ENCODE results near the gene PTPRN2. TPM values are rescaled to one million over a fixed set of nuclear protein-coding genes. Genes with fewer than 3 reads are reported as not detected.

Gene PTPRN2
- total and polyA plus RNA-seq, 2 of the 8 experiments (the other 6 are each of a cell fraction or from before 2014, with no cell fraction given), result 2.6 to 4.5 TPM

DNA sequence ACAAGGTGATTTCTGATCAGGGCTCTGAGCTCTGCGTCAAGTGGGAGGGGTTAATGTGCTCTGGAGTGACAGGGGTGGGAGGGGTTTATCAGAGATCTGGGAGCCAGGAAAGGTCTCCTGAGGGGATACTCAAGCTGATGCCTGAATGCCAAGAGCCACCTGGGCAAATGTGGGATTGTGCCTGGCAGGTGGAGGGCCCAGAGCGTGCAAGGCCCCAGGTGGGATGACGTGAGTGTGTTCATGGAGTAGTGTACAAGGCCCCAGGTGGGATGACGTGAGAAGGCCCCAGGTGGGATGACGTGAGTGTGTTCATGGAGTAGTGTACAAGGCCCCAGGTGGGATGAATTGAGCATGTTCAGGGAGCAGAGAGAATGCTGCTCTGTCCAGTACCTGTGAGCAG, 610.3 kb downstream of the PTPRN2 start:
- H4K8ac ChIP-seq (ENCODE audit: extremely low read depth, insufficient read depth, low read length), result no peak overlapping the region
- no peak for TF ChIP-seq NANOG (IDR thresholded peaks at IDR 0.05; ENCODE audit: insufficient read depth, low read depth, low read length, poor library complexity, severe bottlenecking)
- TF ChIP-seq, protein P1, sequence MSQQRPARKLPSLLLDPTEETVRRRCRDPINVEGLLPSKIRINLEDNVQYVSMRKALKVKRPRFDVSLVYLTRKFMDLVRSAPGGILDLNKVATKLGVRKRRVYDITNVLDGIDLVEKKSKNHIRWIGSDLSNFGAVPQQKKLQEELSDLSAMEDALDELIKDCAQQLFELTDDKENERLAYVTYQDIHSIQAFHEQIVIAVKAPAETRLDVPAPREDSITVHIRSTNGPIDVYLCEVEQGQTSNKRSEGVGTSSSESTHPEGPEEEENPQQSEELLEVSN (IDR thresholded peaks at IDR 0.05), result no peak
- no peak for TF ChIP-seq HDAC2 (IDR thresholded peaks at IDR 0.05; ENCODE audit: borderline replicate concordance in 1 of 2, low read depth in 2 of 2, low read length in 2 of 2)
- no peak for TF ChIP-seq TAF1 (IDR thresholded peaks at IDR 0.05; ENCODE audit: low read depth, low read length)
- no peak for TF ChIP-seq EP300 (IDR thresholded peaks at IDR 0.05; ENCODE audit: borderline replicate concordance in 1 of 2, low read depth in 2 of 2, low read length in 2 of 2)
- TF ChIP-seq SIRT6 (IDR thresholded peaks at IDR 0.05; ENCODE audit: low read length), result no peak
- no peak for TF ChIP-seq NRF1 (IDR thresholded peaks at IDR 0.05; ENCODE audit: low read depth, low read length)
- TF ChIP-seq GTF2F1 (IDR thresholded peaks at IDR 0.05; ENCODE audit: borderline replicate concordance, low read depth, low read length), result no peak
- H3K36me3 ChIP-seq (ENCODE audit: control insufficient read depth in 2 of 4, insufficient read depth in 4 of 4, low read length in 3 of 4), result no peaks in the 10 kb centered on the region
- H3K4me3 ChIP-seq (ENCODE audit: extremely low read depth in 1 of 4, insufficient read depth in 2 of 4, low read depth in 3 of 4, low read length in 4 of 4), result no peak overlapping the region
- no peak overlapping the region for H2BK120ac ChIP-seq (replicated peaks; ENCODE audit: low read depth, low read length)
- H2BK20ac ChIP-seq (ENCODE audit: low read length), result no peak overlapping the region
- FAIRE-seq, result no peak
- H3K79me1 ChIP-seq (ENCODE audit: low read depth, low read length), result no peaks in the 10 kb centered on the region
- ChIA-PET POLR2A (ENCODE audit: partially characterized antibody) (no interaction called here), CTCF (ENCODE audit: partially characterized antibody) (interaction anchor here (0.7 to 2.0 kb wide), 6 partner anchors 10 to 68 kb away, joined by 3 to 6 read pairs (median 4); no protein-coding TSS in a partner anchor)
- H4K91ac ChIP-seq (replicated peaks; ENCODE audit: insufficient read length, low read length), result no peak overlapping the region
- no peak overlapping the region for H3K56ac ChIP-seq (replicated peaks; ENCODE audit: insufficient read length, low read depth, low read length)
- no peak overlapping the region for H3K9ac ChIP-seq (replicated peaks in 1 of 4; ENCODE audit: extremely low read depth in 1 of 4, low read depth in 3 of 4, low read length in 3 of 4)
- H2BK5ac ChIP-seq (ENCODE audit: low read depth, low read length), result no peak overlapping the region
- H3K18ac ChIP-seq (ENCODE audit: extremely low read depth, low read length), result no peak overlapping the region
- H2AFZ ChIP-seq (ENCODE audit: low read length), result no peak overlapping the region
- no peaks in the 10 kb centered on the region for H3K27me3 ChIP-seq (replicated peaks in 1 of 4; ENCODE audit: control insufficient read depth in 3 of 4, extremely low read depth in 1 of 4, insufficient read depth in 3 of 4, low read length in 3 of 4)
- no peak overlapping the region for H2BK12ac ChIP-seq (ENCODE audit: low read depth, low read length)
- H3K14ac ChIP-seq (ENCODE audit: insufficient read length), result no peak overlapping the region
- no peak overlapping the region for H3K27ac ChIP-seq (ENCODE audit: low read depth, low read length)
- H4K5ac ChIP-seq (ENCODE audit: insufficient read length, low read depth, low read length), result no peak overlapping the region
- 90% methylated on average over 5 of the region's 5 CpGs; no CpG with 5 or more reads in 1 of the 2 experiments for WGBS, 2 experiments (ENCODE audit: extremely low coverage in 1 of 2, insufficient coverage in 1 of 2, insufficient read length in 1 of 2, insufficient replicate concordance in 2 of 2, low coverage in 1 of 2, low lambda C conversion rate in 2 of 2, missing lambda C conversion rate in 1 of 2)
- no peak overlapping the region for H3K23ac ChIP-seq (ENCODE audit: insufficient read length)
- peaks cover 0 to 4% (median 2%) of the 10 kb centered on the region in 4 experiments; a peak in 2 of 7 replicates for H3K4me1 ChIP-seq (replicated peaks in 1 of 4; ENCODE audit: control insufficient read depth in 3 of 4, insufficient read depth in 4 of 4, low read length in 3 of 4)
- no peaks in the 10 kb centered on the region for H4K20me1 ChIP-seq (replicated peaks in 1 of 2; ENCODE audit: control insufficient read depth in 1 of 2, insufficient read depth in 2 of 2, low read length in 2 of 2)
- peaks cover 30 to 35% of the 10 kb centered on the region in 2 experiments for H3K9me3 ChIP-seq (ENCODE audit: insufficient read depth in 2 of 2, low read depth in 1 of 2, low read length in 1 of 2)
- H2AK5ac ChIP-seq (ENCODE audit: low read depth, low read length), result no peak overlapping the region
- H2BK15ac ChIP-seq (ENCODE audit: low read length), result no peak overlapping the region; the same call in 1 of the 2 replicates
- H3K4me2 ChIP-seq (ENCODE audit: insufficient read depth in 1 of 2, low read depth in 2 of 2, low read length in 2 of 2), result no peak overlapping the region
- H3K4ac ChIP-seq (replicated peaks; ENCODE audit: insufficient read length, low read depth, low read length), result no peak overlapping the region
- no peak for DNase-seq (ENCODE audit: low read depth in 1 of 2, low spot score in 2 of 2)
- no peaks in the 10 kb centered on the region for H3K79me2 ChIP-seq (ENCODE audit: control insufficient read depth in 1 of 2, insufficient read depth in 2 of 2, low read length in 2 of 2)
- H3K23me2 ChIP-seq (ENCODE audit: low read depth, low read length), result no peaks in the 10 kb centered on the region

All from H1 (cell line).